T-helper 1 cell (primary cell): Measurements from ENCODE around the gene SPOUT1.

Experiments
- DNase-seq, 5 donors: peaks; one replicate each; pipeline ENCODE4 v3.0.0-alpha.2; 2012 to 2020

SPOUT1 gene

DNA sequence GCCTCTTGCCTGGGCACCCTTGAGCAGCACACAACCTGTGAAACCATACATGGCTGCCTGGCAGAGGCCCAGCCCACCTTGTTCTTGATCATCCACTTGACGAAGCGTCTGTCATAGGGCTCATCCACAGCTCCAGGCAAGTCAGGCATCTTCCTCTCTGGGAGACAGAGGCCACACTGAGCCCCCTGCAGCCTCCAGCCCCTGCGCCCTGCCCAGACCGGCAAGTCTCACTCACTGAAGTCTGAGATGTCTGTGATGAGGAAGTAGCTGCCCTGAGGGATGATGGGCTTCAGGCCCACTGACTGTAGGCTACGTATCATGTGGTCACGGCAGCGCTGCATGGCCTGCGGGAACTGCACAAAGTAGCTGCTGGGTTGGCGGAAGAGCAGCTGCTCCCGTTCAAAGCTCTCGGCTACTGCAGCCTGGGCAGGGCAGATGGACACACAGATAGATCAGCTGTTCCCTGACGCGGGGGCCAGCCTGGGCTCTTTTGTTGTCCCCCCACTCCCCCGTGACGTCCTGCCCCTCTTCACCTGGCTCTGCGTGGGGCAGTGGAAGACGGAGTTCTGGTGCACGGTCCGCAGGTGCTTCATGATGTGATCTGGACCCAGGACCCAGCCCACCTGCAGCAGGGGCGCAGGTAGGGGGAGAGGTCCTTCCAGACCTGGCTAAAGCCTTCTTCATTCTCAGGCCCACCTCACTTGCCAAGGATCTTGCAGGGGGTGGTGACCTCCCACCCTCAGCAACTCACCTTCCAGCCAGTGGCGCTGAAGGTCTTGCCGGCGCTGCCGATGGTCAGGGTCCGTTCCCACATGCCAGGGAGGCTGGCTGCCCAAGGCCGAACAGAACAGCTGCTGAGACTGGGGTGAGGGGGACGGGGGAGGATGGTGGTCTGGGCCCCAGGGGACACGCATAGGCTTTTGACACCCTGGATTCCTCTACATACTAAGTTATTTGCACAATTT, 5.9 kb upstream of the SPOUT1 start:
- no peak for DNase-seq

- DNase-seq, result no peak
These were observed 4.1 kb upstream of the SPOUT1 start for GRCh38 chr9:128833696-128834095.

GRCh38 chr9:128828719-128829452, 708 bp downstream of the SPOUT1 start:
- DNase-seq, result no peak

DNA sequence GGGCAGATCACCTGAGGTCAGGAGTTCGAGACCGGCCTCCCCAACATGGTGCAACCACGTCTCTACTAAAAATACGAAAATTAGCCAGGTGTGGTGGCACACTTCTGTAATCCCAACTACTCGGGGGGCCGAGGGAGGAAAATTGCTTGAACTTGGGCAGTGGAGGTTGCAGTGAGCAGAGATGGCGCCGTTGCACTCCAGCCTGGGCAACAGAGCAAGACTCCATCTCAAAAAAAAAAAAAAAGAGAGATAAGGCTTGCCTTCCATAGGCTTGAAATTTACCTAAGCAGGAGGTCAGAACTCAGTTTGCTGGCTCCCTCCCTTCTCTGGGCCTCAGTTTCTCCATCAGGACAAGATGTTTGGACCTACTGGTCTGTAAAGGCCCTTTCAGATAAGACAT, 1.3 kb downstream of the SPOUT1 start:
- DNase-seq, result no peak

GRCh38 chr9:128825923-128826700, 3.5 kb downstream of the SPOUT1 start:
- DNase-seq, result no peak

GRCh38 chr9:128824911-128825310, 4.7 kb downstream of the SPOUT1 start:
- DNase-seq, result no peak

- no peak for DNase-seq
These were observed 5.6 kb downstream of the SPOUT1 start for GRCh38 chr9:128823903-128824406.

GRCh38 chr9:128823362-128823902, 6.2 kb downstream of the SPOUT1 start:
- DNase-seq, result no peak

GRCh38 chr9:128822407-128823042, 7.1 kb downstream of the SPOUT1 start:
- no peak for DNase-seq

- DNase-seq, result no peak
These were observed 7.8 kb downstream of the SPOUT1 start for GRCh38 chr9:128821584-128822406.

- DNase-seq, result no peak
These were observed 8.7 kb downstream of the SPOUT1 start for GRCh38 chr9:128820665-128821583.

DNA sequence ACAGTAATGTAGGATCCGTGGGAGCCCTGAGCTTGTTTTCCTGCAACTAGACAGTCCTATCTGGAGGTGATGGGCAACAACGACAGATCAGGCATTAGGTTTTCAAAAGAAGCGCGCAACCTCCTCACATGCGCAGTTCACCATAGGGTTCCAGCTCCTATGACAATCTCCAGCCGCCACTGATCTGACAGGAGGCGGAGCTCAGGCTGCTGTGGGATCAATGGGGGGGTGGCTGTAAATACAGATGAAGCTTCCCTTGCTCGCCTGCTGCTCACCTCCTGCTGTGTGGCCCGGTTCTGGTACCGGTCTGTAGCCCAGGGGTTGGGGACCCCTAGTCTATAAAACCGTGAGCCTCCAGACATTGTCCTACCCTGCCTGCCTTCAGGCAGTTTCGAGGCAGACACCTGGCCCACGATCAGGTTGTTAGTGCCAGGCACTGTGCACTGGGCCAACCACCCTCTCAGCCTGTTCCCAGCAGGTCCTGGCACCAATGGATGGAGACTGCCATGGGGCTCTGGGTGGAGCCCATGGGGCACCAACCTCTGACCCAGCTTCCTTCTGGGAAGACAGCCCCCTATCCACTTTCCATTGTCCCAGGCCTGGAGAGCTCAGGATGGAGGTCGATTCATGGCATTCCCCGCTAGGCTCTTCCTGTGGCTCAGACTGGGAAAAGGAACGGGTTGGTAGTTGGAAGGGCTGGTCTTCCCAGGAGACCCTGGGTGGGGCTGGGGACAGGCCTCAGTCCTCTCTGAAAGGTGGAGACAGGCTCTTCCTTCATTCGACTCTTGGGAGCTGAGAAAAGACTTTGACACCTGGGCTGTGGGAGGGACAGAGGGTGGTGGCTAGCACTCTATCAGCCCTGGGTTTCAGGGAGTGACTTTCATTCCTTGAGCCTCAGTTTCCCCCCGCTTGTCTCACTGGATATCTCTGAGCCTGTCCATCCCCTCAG, 9.6 kb downstream of the SPOUT1 start:
- DNase-seq, result no peak

GRCh38 chr9:128818839-128819715, 10.5 kb downstream of the SPOUT1 start:
- peak in 3 of 5 donors; percentile 22 to 42 (median 39) for DNase-seq

GRCh38 chr9:128818099-128818838, 11.3 kb downstream of the SPOUT1 start, which contains the start of gene ENDOG:
Gene ENDOG, plus strand, starts transcription at chr9:128818500. Its CDS starts 185 bp downstream, at chr9:128818685.
- peak; percentile 94 to 97 (median 95) for DNase-seq

DNA sequence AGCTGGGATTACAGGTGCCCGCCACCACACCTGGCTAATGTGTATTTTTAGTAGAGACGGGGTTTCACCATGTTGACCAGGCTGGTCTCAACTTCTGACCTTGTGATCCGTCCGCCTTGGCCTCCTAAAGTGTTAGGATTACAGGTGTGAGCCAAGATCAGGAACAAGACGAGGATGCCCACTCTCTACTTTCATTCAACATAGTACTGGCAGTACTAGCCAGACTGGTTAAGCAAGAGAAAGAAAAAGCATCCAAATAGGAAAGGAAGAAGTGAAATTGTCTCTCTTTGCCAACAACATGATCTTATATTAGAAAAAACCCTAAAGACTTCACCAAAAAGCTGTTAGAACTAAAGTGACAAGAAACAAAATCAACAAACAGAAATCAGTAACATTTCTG, 18.7 kb downstream of the SPOUT1 start:
- no peak for DNase-seq

DNA sequence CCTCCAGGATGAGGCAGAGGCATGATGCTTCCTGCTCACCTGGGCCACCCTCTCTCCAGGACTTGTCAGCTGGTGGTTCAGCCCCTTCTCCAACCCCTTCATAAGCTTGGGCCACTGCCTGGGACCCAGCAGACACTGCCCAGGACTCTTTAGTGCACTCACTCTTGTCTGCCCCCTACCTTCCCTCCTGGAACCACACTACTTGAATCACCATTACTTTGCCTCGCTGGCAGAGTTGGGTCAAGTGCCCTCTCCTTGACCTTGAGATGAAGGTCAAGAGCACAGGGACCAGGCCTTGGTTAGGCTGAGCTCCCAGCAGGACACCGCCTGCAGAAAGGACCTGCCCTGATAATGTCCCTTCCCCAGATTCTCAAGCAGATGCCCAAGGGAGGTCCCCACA, 19.8 kb downstream of the SPOUT1 start:
- DNase-seq, result no peak
